GM10847 (cell line): ENCODE results near the gene ERF.

ENCODE experiments used
- POLR2A ChIP-seq: IDR thresholded peaks from 2 replicates; pipeline ENCODE4 v1.6.1; 2011; ENCODE audit not compliant: insufficient read length; ENCODE audit errors: extremely low read depth

Gene ERF

GRCh38 chr19:42203700-42204099 is 51.2 kb downstream of the ERF start:
- no peak for TF ChIP-seq POLR2A

GRCh38 chr19:42202290-42202880 is 52.5 kb downstream of the ERF start:
- TF ChIP-seq POLR2A, result no peak

DNA sequence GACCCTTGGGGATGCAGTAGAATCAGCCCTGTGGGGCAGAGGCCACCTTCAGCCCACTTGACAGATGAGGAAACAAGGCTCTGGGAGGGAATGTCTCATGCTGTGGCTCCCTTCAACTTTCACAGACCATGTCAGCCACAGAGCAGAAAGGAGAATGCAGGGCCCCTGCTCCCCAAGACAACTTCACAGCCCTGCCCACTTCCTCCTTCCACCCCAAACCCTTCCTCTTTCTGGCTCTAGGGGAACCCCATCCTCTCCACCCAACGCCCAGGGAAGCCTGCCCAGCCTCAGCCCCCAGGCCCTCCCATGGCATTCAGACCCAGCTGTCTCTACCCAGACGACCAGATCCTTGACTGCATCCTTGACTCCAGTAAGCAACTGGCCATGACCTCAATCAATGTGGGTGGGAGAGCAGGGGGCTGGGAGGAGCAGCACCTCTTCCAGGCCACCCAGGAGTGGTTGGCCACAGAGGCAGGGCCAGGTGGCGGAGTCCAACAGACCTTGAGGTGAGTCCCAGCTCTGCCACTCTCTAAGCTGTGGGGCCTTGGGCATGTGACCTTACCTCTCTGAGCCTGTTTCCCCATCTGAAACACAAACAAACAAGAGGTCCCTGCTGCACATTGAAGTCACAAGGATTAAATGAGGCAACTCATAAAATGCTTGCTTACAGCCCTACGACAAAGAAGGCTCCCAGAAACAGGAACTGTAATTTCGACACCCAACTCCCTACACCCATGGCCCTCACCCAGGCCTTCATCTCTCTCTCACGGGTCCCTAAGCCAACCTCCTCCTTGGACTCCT is 53.2 kb downstream of the ERF start:
- TF ChIP-seq POLR2A, result no peak

DNA sequence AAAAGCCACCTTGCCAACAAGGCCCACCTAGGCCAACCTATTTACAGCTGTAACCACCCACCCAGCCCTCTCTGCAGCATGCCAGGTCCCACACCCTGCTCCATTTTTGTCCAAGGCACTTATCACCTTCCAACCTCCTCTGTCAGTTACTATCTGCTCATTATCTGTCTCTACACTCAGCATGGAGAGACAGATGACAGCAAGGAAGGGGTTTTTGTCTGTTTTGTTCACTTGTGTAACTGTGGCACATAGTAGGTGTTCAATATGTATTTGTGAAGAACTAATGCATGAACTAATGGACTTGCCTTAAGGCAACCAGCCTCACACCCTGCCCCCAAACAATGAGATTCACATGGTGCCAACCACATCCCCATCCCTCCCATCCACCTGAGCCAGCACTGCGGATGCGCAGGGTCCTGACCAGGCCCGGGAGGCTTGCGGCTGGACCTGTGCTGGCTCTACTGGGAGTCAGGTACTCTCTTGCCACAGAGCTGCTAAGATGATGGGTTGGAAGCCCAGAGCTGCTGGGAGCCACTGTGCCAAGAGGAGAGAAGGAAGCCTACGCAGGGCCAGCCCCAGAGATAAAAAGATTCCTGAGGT is 54.7 kb downstream of the ERF start:
- TF ChIP-seq POLR2A, result no peak

DNA sequence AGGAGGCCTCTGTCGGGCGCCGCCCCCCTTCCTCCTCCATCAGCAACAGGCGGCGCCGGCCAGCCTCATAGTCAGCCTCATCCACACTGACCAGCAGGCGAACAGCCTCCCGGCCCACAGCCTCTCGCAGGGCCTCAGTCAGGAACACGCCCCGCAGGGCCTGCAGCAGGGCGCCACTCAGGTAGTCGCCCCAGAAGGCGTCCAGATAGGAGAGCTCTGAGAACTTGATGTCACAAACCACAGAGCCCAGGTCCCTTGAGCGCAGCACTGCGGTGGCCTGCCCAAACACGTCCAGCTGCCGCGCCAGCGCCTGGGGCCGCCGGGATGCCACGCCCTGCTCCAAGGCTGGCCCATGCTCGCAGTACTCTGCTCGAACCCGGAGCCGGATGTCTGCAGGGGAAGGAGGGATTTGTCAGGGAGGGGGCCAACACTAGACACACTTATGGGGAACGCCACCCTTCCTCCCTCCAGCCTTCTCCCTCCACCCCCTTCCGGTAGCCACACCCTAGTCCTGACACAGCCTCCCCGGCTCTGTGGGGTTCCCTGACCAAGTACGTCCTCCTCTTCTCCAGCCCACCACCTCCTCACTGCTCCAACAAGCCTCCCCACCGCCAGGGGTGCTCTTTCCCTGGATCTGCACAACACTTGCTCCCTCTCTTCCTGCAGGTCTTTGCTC is 55.4 kb downstream of the ERF start:
- TF ChIP-seq POLR2A, result peak; percentile 18

DNA sequence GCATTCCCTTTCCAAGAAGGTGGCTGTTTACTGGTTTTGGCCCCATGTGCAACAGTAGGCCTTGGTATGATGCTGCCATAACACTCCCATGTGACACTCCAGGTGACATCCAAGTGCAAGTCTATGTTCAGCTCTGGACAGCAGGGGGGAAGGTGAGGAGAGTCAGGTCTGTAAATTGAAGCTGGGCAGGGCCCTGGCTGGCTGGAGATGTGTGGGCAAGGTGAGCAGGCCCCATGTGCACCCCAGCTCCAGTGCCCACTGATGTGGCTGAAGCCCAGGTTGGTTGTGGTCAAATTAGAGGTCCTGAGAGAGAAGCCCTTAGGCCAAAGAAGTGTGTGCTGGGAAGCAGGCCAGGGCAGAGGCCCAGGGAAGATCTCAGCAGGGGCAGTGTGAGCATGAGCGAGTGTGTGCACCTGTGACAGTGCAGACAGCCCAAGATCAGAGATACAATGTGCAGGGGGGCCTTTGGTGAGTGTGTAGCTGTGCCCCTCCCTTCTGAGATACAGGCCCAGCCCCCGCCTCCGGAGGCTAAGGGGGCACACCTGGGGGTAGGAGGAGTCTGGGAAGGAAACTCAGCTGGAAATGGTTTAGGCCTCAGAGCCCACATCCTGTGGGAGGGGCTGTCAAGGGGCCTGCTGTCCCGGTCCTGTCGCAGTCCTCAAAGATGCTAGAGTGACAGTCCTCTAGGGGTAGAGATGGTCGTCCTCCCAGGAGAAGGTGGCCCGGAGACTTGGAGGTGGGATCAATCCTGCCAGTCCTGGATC is 56.1 kb downstream of the ERF start:
- TF ChIP-seq POLR2A, result peak; percentile 15
